PC-9 (cell line): ENCODE measurements around the gene SIDT1. TPM values are rescaled to one million over a fixed set of nuclear protein-coding genes. Genes with fewer than 3 reads are reported as not detected.

Experiments
- BruUV-seq: library from RNA; stranded (reverse); fragments of 400-500 nt; replicated peaks from 2 replicates; lab custom pipeline; 2021; lab: Mats Ljungman, UMichigan
- CTCF ChIA-PET: fragments of 300-600 bp; sonication (Branson Sonifier 250); formaldehyde crosslinking; loops from one replicate; lab custom pipeline; 2022; ENCODE audit warnings: antibody characterized with exemption; lab: Charles Lee
- POLR2A ChIA-PET: fragments of 300-600 bp; sonication (Branson Sonifier 250); formaldehyde crosslinking; loops from one replicate; lab custom pipeline; 2022; ENCODE audit warnings: antibody characterized with exemption; ENCODE audit not compliant: unreplicated experiment; lab: Charles Lee
- DNase-seq, 2 experiments: peaks; one replicate each; pipeline versions ENCODE4 v3.0.0 to v3.0.0-alpha.2; 2015 to 2022; ENCODE audit warnings: mixed read lengths in 1 of 2
- H2AFZ ChIP-seq: fragments of 200-600 bp; sonication (generic); 2 replicates; pipeline ENCODE4 v1.8.1; 2017; ENCODE audit warnings: antibody characterized with exemption
- H3F3A ChIP-seq: fragments of 200-600 bp; sonication (generic); 2 replicates; pipeline ENCODE4 v1.8.1; 2017; ENCODE audit warnings: antibody characterized with exemption, mild to moderate bottlenecking, low read depth; ENCODE audit not compliant: insufficient read depth
- H3K27ac ChIP-seq: fragments of 200-600 bp; sonication (generic); 2 replicates; pipeline ENCODE4 v1.6.1; 2016; ENCODE audit warnings: mixed run types
- H3K27me3 ChIP-seq: fragments of 200-600 bp; sonication (generic); 2 replicates; pipeline ENCODE4 v1.6.1; 2016; ENCODE audit warnings: low read depth, mixed run types; ENCODE audit not compliant: insufficient read depth
- H3K36me3 ChIP-seq: fragments of 200-600 bp; sonication (generic); 2 replicates; pipeline ENCODE4 v1.6.1; 2016; ENCODE audit warnings: low read depth, mixed run types
- H3K4me1 ChIP-seq: fragments of 200-600 bp; sonication (generic); replicated peaks from 2 replicates; pipeline ENCODE4 v1.6.1; 2016; ENCODE audit warnings: mixed run types; ENCODE audit not compliant: insufficient read depth
- H3K4me2 ChIP-seq: fragments of 200-600 bp; sonication (generic); 2 replicates; pipeline ENCODE4 v1.6.1; 2017; ENCODE audit warnings: mixed run types
- H3K4me3 ChIP-seq: fragments of 200-600 bp; sonication (generic); 2 replicates; pipeline ENCODE4 v1.6.1; 2016; ENCODE audit warnings: mixed run types
- H3K79me2 ChIP-seq: fragments of 200-600 bp; sonication (generic); 2 replicates; pipeline ENCODE4 v1.6.1; 2017; ENCODE audit warnings: low read depth, mixed run types
- H3K9me2 ChIP-seq: fragments of 200-600 bp; sonication (generic); 2 replicates; pipeline ENCODE4 v1.8.1; 2017; ENCODE audit warnings: mild to moderate bottlenecking; ENCODE audit not compliant: insufficient read depth
- H3K9me3 ChIP-seq: fragments of 200-600 bp; sonication (generic); 2 replicates; pipeline ENCODE4 v1.8.1; 2016; ENCODE audit warnings: low read depth; ENCODE audit not compliant: insufficient read depth
- H4K20me1 ChIP-seq: fragments of 200-600 bp; sonication (generic); 2 replicates; pipeline ENCODE4 v1.8.1; 2017; ENCODE audit not compliant: insufficient read depth
- EZH2 ChIP-seq: fragments of 200-600 bp; sonication (generic); IDR thresholded peaks from 2 replicates; pipeline ENCODE4 v1.8.0; 2017; ENCODE audit warnings: antibody characterized with exemption, low read depth
- intact Hi-C: fragments of 100-400 bp; cut with micrococcal nuclease; formaldehyde crosslinking; loops from one replicate; pipeline ENCODE4 v1.10.0; 2022; ENCODE audit not compliant: unreplicated experiment
- total RNA-seq: library from RNA; stranded (reverse); gene quantifications from 2 replicates; pipeline ENCODE4 v1.2.3, GENCODE V29; 2021
- TF ChIP-seq, protein P1 (sequence below): fragments of 200-600 bp; sonication (generic); conservative IDR thresholded peaks from 2 replicates; pipeline ENCODE4 v1.6.1; 2017; ENCODE audit warnings: mixed run types, antibody characterized with exemption, mild to moderate bottlenecking, moderate library complexity

Gene SIDT1
- total RNA-seq, 1 experiment from 2014 or later: 1.2 TPM

DNA sequence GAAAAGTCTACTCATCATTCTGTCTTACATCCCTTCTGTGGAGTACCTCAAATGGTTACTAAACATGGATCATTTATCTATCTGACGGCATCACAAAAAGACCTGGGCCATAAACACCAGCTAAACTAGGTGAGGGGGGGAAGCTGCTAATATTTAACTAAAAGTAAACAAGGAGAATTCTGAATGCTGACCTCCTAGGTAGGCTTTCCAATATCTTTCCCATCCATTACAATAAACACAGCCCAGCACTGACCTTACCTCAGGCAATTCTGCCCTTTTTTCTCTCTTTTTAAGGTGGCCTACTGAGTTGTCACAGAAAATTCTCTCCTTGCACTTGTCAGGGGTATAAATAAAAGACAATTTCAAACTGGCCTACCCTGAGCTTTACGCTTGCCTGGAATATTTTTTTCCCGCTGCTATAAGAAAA is 131.0 kb downstream of the SIDT1 start:
- no peaks in the 10 kb centered on the region for H3K4me1 ChIP-seq
- no peaks in the 10 kb centered on the region for H3K27me3 ChIP-seq
- no peaks in the 10 kb centered on the region for H3K9me2 ChIP-seq
- no peak overlapping the region for H3K4me2 ChIP-seq
- no peak for DNase-seq
- ChIA-PET CTCF (no interaction called here), POLR2A (no interaction called here)
- no peaks in the 10 kb centered on the region for H4K20me1 ChIP-seq
- no peak overlapping the region for H3K27ac ChIP-seq
- H2AFZ ChIP-seq: no peak overlapping the region
- H3K4me3 ChIP-seq: no peak overlapping the region
- BruUV-seq: no TSS peak
- peaks cover 3% of the 10 kb centered on the region for H3K36me3 ChIP-seq
- no peaks in the 10 kb centered on the region for H3K9me3 ChIP-seq
- H3K79me2 ChIP-seq: no peaks in the 10 kb centered on the region
- intact Hi-C loops: no loop called here
- TF ChIP-seq, protein P1, sequence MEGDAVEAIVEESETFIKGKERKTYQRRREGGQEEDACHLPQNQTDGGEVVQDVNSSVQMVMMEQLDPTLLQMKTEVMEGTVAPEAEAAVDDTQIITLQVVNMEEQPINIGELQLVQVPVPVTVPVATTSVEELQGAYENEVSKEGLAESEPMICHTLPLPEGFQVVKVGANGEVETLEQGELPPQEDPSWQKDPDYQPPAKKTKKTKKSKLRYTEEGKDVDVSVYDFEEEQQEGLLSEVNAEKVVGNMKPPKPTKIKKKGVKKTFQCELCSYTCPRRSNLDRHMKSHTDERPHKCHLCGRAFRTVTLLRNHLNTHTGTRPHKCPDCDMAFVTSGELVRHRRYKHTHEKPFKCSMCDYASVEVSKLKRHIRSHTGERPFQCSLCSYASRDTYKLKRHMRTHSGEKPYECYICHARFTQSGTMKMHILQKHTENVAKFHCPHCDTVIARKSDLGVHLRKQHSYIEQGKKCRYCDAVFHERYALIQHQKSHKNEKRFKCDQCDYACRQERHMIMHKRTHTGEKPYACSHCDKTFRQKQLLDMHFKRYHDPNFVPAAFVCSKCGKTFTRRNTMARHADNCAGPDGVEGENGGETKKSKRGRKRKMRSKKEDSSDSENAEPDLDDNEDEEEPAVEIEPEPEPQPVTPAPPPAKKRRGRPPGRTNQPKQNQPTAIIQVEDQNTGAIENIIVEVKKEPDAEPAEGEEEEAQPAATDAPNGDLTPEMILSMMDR: no peak
- no peak for TF ChIP-seq EZH2
- no peaks in the 10 kb centered on the region for H3F3A ChIP-seq

DNA sequence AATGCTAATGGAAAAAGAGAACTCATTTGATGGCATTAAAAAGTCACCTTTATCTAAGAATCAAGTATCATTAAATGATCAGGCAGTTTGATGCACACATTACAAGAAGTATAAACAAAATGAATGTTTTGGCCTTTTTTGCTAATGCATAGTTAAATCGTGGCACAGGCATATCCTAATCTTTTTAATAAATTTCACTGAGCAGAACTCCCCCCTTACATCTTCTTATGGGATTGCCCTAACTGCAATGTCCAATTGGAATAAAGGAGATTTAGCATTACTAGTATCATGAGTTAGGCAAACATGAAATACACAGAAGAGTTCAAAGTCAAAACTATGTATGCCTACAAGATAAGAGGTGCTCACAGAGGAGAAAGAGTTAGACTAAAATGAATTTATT is 131.4 kb downstream of the SIDT1 start:
- H3K36me3 ChIP-seq: peaks cover 3% of the 10 kb centered on the region
- intact Hi-C loops: no loop called here
- H3F3A ChIP-seq: no peaks in the 10 kb centered on the region
- H3K9me2 ChIP-seq: no peaks in the 10 kb centered on the region
- no peaks in the 10 kb centered on the region for H3K4me1 ChIP-seq
- no peak overlapping the region for H3K4me3 ChIP-seq
- DNase-seq: no peak
- H3K27me3 ChIP-seq: no peaks in the 10 kb centered on the region
- no peaks in the 10 kb centered on the region for H4K20me1 ChIP-seq
- H2AFZ ChIP-seq: no peak overlapping the region
- no peak overlapping the region for H3K4me2 ChIP-seq
- TF ChIP-seq EZH2: no peak
- TF ChIP-seq, protein P1: no peak
- ChIA-PET CTCF (no interaction called here), POLR2A (no interaction called here)
- no TSS peak for BruUV-seq
- no peaks in the 10 kb centered on the region for H3K79me2 ChIP-seq
- no peak overlapping the region for H3K27ac ChIP-seq
- no peaks in the 10 kb centered on the region for H3K9me3 ChIP-seq

DNA sequence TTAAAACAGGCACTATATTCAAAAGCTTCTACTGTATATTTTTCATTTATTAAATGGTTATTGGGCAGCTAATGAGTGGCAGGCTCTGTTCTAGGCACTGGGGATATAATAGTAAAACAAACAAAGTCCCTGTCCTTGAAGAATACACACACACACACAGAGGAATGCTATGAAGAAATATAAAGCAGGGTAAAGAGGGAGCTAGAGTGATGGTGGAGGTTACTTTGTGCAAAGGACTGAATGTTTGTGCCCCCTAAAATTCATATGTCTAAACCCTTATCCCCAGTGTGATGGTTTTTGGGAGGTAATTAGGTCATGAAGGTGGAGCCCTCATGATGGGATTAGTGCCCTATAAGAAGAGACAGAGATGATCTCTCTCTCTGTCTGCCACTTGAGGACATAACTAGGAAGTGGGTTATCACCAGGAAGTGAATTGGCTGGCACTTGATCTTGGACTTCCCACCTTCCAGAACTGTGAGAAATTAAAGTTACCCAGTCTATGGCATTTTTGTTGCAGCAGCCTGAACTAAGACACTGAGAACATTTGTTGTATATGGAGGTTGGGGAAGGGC is 132.3 kb downstream of the SIDT1 start:
- H3K9me2 ChIP-seq: no peaks in the 10 kb centered on the region
- no TSS peak for BruUV-seq
- H3K79me2 ChIP-seq: no peaks in the 10 kb centered on the region
- no peak for TF ChIP-seq EZH2
- TF ChIP-seq, protein P1: no peak
- H3K4me1 ChIP-seq: no peaks in the 10 kb centered on the region
- H3K9me3 ChIP-seq: no peaks in the 10 kb centered on the region
- H3F3A ChIP-seq: no peaks in the 10 kb centered on the region
- ChIA-PET POLR2A (no interaction called here), CTCF (no interaction called here)
- H3K4me2 ChIP-seq: no peak overlapping the region
- no peaks in the 10 kb centered on the region for H4K20me1 ChIP-seq
- intact Hi-C loops: no loop called here
- no peak overlapping the region for H2AFZ ChIP-seq
- no peak overlapping the region for H3K27ac ChIP-seq
- H3K36me3 ChIP-seq: peaks cover 3% of the 10 kb centered on the region
- H3K4me3 ChIP-seq: no peak overlapping the region
- H3K27me3 ChIP-seq: no peaks in the 10 kb centered on the region
- DNase-seq: no peak
